HG03432 (cell line): ENCODE measurements around the gene STON1.
"Not testable (repeated sequence)": the region's sequence is repeated elsewhere in the genome, so short reads cannot be mapped to it uniquely, and the experiment has no call there.

Experiments
- ATAC-seq: cut with Tn5 transposase; IDR thresholded peaks from one replicate; pipeline ENCODE4 v1.9.1; 2021; ENCODE audit warnings: mild to moderate bottlenecking, moderate library complexity; ENCODE audit not compliant: unreplicated experiment

Gene STON1, protein sequence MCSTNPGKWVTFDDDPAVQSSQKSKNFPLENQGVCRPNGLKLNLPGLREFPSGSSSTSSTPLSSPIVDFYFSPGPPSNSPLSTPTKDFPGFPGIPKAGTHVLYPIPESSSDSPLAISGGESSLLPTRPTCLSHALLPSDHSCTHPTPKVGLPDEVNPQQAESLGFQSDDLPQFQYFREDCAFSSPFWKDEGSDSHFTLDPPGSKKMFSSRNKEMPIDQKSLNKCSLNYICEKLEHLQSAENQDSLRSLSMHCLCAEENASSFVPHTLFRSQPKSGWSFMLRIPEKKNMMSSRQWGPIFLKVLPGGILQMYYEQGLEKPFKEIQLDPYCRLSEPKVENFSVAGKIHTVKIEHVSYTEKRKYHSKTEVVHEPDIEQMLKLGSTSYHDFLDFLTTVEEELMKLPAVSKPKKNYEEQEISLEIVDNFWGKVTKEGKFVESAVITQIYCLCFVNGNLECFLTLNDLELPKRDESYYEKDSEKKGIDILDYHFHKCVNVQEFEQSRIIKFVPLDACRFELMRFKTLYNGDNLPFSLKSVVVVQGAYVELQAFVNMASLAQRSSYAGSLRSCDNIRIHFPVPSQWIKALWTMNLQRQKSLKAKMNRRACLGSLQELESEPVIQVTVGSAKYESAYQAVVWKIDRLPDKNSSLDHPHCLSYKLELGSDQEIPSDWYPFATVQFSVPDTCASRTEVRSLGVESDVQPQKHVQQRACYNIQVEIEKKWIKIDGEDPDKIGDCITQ

DNA sequence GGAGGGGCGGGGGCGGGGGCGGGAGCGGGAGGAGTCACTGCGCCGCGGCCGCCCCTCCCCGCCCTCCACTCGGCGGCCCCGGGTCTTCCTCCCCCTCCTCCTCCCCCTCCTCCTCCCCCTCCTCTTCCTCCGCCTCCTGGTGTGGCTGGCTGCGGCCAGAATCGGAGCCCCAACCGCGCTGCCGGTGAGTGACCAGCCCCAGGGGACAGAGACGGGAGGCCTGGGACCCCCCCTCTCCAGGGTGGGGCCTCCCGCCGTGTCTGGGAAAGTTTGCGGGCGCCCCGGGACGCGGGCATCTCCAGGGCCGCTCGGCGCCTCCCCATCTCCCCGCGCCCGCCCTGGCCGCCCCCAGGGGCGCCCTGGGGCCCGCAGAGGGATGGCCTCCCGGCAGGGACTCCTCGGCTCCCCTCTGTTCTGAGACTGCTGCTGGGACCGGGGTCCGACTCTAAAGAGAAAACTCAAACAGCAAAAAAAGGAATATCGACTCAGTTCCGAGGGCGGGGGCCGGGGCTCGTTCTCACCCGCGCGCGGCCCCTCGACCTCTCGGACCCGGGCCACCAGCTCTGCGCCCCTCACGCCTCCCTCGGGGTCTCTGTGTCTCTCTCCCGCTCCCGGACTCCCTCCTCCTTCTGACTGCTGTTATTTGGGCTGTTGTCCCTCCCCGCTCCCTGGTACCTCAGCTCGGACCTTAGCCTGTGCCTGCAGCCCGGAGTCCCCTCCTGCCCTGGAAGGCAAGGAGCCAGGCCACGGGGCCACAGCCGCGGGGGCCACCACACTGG, at the start of gene STON1:
STON1 (plus strand) TSS at position 122 of the 779 bp plus-strand sequence. CDS start 50,480 bp downstream, outside the sequence.
- peak; percentile 68 for ATAC-seq

DNA sequence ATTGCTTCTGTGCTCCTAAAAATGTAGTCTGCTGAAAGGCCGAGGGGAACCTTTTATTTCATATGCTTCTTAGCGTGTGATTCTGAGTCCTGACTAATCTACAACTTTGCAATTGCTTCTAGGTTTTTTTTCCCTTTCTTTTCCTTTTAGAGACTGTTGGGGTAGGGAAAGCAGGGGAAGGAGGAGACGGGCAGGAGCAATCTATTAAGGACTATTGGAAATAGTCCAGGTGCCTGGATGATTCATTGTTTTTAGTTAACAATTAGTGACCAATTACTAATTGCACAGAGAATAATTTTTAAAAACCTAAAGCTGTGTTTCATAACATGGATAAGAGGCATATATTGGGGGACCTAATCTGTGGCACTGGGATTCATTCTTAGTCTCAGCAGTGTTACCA, 49.4 kb upstream of the STON1 start:
- no peak for ATAC-seq

DNA sequence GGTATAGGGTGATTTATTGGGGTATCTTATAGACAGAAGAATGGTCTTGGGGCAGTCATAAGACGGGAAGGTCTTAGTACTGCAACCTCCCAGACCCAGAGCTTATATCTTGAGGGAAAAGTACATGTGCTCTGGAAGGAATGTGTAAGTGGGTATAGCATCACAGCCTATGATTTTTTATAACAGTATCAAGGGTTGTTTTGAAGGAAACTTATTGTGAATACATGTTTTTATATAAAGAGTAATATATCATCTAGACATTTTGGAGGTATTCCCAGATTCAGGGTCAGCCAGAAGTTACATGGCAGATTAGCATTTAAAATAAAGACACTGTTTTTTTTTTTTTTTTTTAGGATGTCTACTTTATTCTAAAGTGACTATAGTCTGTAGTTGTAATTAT, 47.6 kb upstream of the STON1 start:
- ATAC-seq = no peak

- no peak for ATAC-seq
Observed at GRCh38 chr2:48482769-48483168, 47.2 kb upstream of the STON1 start.

DNA sequence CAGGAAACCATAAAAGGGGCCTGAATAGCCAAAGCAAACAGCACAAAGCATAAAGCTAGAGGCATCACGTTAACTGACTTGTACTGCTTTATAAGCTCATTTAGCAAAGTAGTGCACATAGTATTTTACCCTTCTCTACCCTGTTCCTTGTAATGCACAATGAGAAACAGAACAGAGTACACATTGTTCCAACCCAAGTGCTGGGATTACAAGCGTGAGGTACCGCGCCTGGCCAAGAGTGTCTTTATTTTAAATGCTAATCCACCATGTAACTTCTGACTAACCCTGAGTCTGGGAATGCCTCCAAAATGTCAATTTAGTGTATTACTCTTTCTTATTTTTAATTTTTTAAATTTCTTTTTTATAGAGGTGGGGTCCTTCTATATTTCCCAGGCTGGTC, 46.4 kb upstream of the STON1 start:
- ATAC-seq = no peak

GRCh38 chr2:48483916-48484315, 46.0 kb upstream of the STON1 start:
- ATAC-seq = no peak

DNA sequence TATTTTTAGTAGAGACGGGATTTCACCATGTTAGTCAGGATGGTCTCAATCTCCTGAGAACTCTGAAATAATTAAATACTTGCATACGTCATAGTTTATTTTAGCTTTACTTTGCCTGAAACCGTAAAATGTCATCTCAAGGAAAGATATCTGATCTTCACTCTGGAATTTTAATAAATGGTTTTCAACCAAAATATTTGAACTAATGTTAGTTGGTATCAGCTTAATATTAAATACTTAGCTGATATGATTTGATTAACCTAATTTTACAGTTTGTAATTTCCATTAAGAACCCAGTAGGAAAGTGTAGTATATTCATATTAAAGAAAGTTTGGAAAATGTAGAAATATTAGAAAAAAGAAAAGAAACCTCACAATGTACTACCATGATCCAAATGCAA, 41.4 kb upstream of the STON1 start:
- no peak for ATAC-seq

DNA sequence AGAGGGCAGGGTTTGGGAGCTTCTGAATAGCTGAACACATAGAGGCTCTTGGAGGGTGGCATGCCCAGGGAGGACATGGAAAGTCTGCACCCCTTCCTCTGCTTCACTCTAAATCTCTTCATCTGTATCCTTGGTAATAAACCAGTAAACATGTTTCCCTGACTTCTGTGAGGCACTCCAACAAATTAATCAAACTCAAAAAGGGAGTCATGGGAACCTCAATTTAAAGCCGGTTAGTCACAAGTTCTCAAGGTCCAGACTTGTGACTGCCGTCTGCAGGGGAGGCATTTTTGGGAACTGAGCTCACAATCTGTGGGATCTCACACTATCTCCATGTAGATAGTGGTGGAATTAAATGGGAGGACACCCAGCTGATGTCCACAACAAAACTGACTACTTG, 33.1 kb upstream of the STON1 start:
- no peak for ATAC-seq

GRCh38 chr2:48504647-48505327, 25.2 kb upstream of the STON1 start:
- ATAC-seq = no peak

DNA sequence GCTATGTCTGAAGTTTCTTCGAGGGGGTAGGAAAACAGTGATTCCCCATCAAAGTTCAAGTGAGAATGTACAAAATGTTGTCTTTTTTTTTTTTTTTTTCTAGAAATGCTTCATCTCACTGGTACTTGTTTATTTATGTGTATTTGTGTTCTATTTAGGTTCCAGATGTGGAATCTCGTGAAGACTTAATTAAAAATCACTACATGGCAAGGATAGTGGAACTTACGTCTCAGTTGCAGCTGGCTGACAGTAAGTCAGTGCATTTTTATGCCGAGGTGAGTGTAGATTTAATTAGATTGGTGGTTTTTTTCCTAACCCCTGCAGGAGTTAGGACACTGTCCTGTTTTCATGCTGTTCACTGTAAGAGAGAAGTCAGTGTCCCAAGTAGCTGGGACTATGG, 22.8 kb upstream of the STON1 start:
- no peak for ATAC-seq

DNA sequence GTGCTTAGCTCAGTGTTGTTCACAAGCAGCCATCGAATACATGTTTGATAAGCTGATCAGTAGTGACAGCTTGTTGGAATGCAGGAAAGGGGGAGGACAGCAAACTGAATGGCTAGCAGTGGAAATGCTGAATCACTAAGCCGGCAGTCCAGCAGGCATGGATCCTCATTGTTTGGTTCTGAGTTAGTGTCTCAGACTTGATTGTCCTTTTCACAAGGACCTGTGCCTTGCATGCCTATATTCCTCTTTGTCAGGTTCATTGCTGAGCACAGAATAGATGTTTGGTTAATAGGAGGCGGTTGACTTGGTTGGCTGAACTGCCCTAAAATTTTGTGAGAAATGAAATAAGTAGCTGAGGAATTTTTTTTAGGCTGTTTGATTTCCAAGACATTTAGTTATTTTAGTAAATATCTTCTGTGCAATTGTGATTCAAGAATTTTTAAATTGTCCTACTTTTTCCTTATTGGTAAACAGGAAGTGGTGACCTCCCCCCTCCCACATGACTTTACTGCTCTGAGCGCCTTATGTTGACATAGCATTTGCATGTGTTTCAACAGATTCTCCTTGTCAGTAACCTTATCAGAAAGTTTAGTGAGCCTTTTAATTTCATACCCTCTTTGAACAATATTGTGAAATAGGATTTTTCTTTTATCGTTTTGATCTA, 21.4 kb upstream of the STON1 start:
- no peak for ATAC-seq

DNA sequence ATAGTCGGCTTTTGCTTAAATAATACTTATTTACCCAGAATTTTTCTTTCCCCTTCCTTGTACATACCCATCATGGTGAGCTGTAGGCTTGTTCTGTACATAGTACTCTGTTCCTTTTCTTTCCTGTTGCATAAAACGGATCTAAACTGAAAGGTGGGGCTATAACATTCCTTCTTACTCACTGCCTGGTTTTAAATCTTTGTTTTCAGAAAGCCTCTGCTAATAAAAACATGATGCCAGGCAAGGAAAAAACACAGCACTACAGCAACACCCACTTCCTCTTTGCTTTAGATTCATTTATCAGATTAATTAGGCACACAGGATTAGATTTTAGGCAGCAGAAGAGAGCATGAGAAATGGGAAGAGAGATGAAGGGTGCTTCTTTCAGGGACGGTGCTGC, 19.6 kb upstream of the STON1 start:
- no peak for ATAC-seq

DNA sequence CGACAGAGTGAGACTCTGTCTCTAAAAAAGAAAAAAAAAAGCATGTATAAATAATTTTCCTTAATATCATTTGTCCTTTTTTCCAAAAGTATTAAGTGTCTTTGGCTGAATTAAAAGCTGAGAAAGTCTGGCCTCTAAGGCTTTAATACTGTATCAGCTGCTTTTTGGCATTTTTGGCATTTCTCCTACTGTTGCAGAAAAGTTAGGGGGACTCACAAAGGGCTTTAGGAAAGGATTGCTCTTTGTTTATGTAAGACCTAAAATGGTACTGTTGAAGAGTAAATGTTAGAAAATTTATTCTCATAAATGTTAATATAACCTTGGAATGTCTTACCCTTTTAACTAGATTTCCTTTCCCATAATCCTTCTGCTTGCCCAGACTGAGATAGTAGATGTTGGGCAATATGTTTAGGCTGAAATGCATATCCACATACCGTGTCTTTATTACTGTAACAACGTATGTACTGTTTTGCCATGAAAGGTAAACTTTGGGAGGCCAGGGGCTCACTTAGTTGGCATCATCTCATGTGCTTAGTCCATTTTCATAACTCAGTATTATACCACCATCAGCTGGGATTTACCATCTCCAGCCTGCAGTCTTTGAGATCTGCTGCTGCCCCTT, 18.0 kb upstream of the STON1 start:
- no peak for ATAC-seq

GRCh38 chr2:48512571-48512970, 17.4 kb upstream of the STON1 start:
- ATAC-seq = no peak

DNA sequence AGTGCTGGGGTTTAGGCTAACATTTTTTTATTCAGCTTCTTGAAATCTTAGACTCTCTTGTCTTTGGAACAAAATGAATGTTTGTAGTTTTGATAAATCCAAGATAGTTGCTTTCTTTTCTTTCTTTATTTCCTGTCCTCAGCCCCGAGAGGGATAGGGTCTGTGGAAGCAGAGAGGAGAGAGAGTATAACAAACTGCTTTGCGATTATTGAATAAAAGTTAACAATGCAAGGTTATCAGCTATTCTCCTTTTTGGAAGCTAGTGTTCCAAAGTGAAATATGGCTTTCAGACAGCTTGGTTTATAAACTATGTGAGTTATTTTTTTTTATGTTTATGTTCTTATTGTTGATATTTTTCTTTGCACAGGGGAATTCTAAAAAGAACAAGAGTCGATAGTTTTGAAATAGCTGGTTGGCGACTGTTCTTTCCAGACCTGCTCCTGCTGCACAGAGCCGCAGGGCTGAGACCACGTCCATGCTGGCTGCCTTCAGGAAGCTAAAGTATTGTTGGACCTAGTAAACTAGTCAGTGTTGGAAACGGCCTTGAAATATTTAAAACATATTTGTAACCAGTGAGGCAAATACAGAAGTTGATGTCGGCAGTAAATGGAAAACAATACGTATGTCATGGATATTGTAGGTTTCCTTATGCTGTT, 15.5 kb upstream of the STON1 start:
- ATAC-seq = no peak

DNA sequence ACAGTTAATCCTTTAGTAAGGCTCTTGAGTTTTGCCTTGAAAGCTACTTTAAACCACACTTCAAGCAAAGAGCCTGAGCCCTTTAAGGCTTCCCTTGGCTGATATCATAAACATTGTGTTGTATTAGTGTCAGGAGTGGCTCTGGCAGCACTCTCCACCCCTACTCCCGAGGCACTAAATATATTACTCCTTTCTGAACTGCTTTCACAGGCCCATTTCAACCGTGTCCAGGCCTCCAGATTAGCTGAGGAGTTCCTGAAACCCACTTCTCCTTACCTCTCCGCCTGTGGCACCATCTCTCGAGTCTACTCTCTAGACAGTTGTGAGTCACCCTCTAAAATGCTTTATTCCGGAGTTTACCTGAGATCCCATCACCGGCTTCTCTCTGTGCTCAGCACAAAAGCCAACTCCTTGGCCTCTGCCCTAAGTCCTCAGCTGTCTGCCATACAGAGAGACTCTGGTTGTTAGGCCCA, 14.4 kb upstream of the STON1 start:
- no peak for ATAC-seq

- ATAC-seq = no peak
Observed at GRCh38 chr2:48519593-48519992, 10.4 kb upstream of the STON1 start.

GRCh38 chr2:48524756-48525155, 5.2 kb upstream of the STON1 start:
- ATAC-seq = not testable (repeated sequence)

DNA sequence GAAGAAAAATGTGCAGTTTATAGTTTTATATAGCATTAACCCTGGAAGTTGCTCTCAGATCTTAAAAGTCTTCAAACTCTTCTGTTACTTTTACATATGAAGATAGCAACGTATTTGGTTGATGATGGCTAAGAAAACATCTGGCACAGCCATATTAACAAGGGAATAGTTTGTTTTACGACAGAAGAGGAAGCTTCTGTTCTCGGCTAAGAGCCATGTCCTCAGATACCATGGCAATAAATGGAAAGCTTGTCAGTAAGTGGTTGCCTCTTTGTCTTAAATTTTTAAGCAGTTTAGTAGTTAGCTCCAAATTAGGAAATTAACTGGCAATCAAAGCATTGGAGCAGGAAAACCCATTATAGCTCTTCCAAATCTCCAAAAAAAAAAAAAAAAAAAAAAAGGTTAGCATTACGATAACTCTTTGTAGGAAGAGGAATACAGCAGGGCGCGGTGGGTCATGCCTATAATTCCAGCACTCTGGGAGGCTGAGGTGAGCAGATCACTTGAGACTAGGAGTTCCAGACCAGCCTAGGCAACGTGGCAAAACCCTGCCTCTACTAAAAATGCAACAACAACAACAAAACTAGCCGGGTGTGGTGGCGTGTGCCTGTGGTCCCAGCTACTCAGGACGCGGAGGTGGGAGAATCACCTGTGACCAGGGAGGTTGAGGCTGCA, 4.5 kb upstream of the STON1 start:
- no peak for ATAC-seq
